NT2/D1 (cell line): ENCODE data around the gene UNC5C.

Source experiments
- YY1 ChIP-seq: IDR thresholded peaks from 2 replicates; pipeline ENCODE4 v1.6.1; 2011; ENCODE audit not compliant: insufficient read length, insufficient read depth
- ZNF274 ChIP-seq: IDR thresholded peaks from 2 replicates; pipeline ENCODE4 v1.6.1; 2011; ENCODE audit warnings: mild to moderate bottlenecking, low read depth, low read length

DNA sequence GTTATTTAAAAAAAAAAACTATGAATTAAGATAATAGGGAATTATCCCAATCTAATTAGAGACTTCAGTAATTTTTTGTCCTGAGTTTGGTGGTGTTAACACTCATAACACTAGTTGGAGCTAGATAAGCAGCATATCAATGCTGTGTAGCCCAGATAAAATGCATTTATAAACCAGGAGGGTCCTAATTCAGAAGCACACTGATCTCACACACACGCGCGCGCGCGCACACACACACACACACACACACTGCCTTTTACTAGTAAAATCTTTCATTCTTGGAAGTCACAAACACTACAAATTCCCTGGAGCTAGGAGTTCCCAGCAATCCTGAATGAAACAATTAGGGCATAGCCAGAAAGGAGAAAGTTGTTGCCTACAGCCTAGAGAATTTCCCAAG is 3.2 kb downstream of the UNC5C start:
- TF ChIP-seq YY1 (no peak), ZNF274 (no peak)
